GM18499 (cell line): ENCODE data around the gene DESI2.
"Not testable (repeated sequence)": the region's sequence is repeated elsewhere in the genome, so short reads cannot be mapped to it uniquely, and the experiment has no call there.

Source experiments
- ATAC-seq: cut with Tn5 transposase; IDR thresholded peaks from one replicate; pipeline ENCODE4 v1.9.1; 2021; ENCODE audit warnings: moderate number of reproducible peaks; ENCODE audit not compliant: insufficient read depth, unreplicated experiment

The DESI2 gene

DNA sequence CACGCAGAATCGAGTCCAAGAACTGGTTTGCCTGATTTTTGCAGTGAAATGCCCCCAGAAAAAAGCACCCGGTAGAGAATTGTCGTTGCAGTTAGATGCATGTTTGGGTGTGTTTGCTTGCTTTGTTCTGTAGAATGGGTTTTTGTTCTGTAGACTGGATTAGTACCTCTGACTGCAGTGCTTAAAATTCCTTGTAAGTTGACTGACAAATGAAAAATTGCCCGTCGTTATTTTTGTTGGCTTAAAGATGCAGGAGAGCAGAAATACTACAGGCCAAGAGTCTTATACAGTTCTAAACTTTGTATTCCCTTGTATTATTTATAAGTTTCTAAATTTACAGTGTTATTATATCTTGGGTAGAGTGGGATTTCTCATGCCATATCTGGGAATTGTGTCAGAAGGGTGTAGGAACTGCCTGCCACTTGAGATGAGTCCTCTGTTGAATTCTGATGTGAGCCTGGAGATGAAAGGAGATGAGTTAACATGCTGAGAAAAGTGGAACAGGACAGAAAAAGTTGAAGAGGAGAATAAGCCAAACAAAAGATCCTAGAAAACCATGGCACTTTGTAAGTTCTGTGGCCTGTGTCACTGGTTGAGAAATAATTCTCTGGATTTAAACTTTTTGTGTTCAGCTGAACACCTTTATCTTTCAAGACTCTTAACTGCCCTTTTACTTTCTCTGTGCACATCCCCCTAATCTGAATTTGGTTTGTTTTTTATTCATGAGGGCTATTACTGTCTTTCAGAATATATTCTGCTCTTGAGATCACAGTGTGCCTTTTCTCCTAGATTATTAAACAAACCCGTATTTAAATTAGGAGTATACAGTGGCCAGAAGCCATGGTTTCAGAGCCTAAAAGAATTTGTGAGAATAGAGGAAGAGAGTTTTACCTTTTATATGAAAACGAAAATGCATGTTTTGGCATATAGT, 1.4 kb downstream of the DESI2 start:
- no peak for ATAC-seq

DNA sequence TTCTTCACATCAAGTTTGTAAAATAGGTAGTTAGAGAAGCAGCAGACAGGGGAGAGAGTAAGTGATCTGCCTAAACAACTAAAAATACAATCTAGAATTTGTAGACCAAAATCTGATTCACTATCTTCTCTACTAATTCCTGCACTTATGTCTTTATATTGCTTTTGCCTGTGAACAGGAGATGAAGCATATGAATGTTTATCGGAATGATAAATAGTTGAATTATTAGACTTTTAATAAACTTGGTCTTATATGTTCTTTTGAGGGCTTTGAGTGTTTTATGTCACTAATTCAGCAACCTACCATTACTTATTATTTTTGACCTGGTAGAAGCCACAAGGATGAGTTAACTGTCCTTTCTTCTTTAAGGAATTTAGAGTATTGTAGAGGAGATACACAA, 2.3 kb downstream of the DESI2 start:
- no peak for ATAC-seq

DNA sequence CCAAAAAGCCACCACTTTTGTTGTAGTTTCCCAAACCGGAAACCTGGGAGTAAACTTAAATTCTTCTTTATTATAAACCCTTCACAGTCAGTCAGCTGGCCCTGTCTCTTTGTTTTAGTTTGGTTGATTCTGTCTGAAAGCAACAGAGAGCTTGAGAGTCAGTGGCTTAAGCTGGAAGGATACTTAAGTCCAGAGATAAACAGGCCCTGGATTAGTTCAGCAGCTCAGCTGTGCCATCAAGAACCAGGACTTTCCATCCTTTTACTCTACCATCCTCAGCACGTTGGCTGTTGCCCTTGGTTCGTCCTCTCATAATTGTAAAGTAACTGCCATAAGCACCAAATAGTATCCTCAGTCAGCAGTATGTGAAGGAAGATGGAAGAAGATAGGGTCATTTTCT, 4.5 kb downstream of the DESI2 start:
- no peak for ATAC-seq

DNA sequence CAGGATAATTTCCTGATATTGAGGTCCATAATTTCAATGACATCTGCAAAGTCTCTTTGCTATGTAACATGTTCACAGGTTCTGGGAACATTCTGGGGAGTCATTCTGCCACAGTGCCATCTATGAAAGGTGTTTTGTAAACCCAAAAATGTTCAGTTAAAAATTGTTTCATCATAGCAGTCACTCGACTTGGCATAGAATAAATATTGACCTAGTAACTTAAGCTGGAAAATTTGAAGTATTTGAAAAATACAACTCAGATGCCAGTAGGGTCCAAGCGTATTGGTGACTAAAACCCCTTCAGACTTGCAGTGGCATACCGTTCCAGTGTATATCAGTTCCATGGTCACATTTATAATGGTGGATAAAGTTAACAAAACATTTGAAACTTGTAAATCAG, 6.8 kb downstream of the DESI2 start:
- ATAC-seq, result no peak

DNA sequence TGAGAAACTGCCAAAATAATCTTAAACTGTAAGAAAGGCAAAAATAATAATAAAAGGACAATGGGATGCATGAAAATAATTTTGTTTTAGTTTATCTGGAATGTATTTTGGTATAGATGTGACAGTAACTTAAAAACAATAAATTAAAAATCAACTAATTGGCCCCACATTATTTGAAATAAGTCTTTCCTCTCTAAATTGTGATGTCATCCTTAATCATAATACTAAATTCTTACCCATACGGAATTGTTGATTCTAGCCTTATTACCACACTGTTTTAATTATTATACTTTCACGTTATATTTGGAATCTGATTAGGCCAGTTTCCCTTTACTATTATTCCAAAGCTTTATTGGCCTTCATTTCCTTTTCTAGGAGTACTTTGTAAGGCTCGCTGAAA, 7.7 kb downstream of the DESI2 start:
- ATAC-seq, result no peak

DNA sequence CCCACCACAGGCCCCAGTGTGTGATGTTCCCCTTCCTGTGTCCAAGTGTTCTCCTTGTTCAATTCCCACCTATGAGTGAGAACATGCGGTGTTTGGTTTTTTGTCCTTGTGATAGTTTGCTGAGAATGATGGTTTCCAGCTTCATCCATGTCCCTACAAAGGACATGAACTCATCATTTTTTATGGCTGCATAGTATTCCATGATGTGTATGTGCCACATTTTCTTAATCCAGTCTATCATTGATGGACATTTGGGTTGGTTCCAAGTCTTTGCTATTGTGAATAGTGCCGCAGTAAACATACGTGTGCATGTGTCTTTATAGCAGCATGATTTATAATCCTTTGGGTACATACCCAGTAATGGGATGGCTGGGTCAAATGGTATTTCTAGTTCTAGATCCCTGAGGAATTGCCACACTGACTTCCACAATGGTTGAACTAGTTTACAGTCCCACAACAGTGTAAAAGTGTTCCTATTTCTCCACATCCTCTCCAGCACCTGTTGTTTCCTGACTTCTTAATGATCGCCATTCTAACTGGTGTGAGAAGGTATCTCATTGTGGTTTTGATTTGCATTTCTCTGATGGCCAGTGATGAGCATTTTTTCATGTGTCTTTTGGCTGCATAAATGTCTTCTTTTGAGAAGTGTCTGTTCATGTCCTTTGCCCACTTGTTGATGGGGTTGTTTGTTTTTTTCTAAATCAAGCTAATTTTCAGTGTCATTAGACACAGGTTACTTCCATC, 8.8 kb downstream of the DESI2 start:
- ATAC-seq, result not testable (repeated sequence)

DNA sequence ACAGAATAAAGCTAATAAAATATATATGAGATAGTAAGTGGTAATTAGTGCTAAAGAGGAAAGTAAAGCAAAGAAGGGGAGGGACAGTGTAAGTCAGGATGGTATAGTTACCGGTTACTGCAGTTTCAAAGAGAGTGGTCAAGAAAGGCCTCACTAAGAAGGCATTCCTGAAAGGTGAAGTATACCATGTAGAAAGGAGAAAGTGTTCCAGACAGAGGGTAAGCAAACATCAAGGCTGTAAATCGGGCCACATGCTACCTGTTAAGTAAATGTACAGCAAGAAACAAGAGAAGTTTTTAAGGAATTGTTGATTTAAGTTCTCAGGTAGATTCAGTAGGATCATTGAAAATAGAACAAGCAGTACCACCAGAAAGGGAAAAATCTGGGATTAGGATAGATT, 9.7 kb downstream of the DESI2 start:
- no peak for ATAC-seq

DNA sequence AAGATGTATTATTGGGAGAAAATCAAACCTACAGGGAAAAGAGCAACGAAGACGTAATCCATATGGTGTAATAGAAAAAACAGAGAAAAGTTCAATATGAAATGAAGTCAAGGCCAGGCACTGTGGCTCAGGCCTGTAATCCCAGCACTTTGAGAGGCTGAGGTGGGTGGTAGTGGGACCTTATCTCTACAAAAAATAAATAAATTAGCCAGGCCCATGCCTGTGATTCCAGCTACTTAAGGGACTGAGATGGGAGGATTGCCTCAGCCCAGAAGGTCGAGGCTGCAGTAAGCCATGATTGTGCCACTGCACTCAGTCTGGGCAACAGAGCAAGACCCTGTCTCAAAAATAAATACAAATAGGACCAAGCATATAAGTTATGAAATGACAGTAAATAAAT, 11.4 kb downstream of the DESI2 start:
- no peak for ATAC-seq

DNA sequence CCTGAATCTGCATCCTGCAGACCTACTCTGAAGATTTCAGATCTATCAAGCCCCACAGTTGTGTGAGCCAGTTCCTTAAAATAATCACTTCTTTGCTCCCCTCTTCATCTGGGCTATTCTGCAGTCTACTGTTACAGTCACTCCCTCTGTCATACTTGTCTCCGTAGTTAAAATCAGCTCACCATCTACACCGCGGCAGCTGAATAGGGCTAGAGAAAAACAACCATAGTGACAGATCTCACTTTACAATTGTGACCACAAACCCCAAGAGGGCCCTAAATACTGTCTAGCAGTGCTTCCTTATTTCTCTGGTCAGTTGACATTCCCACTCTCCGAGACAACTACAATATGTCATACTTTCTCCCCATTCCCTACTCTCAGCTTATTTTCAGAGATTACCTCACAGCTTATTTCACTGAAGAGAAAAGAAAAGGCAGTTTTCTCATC, 12.9 kb downstream of the DESI2 start:
- peak; percentile 77 for ATAC-seq

DNA sequence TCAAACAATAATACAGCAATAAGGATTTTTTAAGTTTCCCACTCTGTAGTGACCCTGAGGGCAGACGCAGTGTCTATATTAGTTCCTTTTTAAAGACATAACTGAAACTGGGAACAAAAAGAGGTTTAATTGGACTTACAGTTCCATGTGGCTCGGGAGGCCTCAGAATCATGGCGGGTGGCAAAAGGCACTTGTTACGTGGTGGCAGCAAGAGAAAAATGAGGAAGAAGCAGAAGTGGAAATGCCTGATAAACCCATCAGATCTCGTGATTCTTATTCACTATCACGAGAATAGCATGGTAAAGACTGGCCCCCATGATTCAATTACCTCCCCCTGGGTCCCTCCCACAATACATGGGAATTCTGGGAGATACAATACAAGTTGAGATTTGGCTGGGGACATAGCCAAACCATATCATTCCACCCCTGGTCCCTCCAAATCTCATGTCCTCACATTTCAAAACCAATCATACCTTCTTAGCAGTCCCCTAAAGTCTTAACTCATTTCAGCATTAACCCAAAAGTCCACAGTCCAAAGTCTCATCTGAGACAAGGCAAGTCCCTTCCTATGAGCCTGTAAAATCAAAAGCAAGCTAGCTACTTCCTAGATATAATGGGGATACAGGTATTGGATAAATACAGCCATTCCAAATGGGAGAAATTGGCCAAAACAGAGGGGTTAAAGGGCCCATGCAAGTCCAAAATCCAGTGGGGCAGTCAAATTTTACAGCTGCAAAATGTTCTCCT, 13.9 kb downstream of the DESI2 start:
- ATAC-seq, result not testable (repeated sequence)

DNA sequence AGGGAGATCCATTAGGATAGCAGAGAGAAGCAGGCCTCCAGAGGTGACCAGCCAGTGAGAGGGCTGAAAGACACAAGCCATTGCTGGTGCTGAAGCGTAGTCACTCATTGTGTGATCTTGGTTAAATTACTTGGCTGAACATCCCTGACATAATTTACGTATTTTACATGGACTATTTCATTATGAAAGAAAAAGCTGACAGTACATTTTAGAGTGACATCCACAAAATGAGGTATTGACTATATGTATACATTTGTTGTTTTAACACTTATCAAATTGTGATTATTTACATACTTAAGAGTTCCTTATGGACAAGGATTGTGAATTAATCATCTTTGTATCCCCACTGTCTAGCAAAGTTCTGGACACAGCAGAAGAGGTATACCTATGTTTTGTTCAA, 14.9 kb downstream of the DESI2 start:
- ATAC-seq, result no peak

DNA sequence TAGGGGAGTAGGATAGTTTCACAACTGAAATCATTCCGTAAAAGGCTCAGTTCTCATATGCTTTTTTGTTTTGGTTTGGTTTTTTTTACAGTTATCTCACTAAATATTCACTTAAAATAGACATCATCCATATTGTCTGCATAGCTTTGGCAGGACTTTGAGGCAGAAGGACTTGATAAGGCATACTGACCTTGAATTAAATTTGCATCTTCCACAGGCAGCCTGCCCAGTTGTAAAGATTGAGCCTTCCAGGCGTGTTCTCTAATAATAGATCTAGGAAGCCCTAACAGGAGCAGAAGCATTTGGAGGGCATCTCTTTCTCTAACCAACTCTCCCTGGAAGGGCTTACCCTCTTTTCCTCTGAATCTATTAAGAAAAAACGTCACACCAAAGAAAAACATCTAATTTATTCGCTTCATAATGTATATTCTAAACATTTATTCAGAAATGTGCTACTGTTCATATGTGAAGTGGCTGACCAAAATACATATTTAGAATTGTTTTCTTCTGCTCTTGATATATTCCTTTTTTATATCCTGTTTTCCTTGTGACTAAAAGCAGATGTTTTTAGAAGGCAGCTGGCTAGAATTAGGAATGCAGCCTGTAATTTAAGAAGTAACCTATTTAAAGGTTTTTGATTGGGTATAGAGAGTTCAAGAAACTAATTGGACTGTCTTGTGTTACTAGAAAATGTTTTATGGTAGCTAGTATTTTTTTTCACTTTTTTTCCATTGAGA, 20.2 kb downstream of the DESI2 start:
- no peak for ATAC-seq

DNA sequence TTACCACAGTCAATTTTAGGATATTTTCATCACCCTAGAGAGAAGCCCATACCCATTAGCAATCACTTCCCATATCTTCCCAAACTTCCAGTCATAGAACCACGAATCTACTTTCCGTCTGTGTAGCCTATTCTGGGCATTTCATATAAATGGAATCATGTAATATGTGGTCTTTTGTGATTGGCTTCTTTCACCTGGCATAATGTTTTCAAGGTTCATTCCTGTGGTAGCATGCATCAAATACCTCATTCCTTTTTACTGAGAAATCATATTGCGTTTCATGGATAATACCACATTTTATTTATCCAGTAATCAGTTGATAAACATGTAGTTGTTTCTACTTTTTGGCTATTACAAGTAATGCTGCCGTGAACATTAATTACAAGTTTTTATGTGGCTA, 21.5 kb downstream of the DESI2 start:
- no peak for ATAC-seq

DNA sequence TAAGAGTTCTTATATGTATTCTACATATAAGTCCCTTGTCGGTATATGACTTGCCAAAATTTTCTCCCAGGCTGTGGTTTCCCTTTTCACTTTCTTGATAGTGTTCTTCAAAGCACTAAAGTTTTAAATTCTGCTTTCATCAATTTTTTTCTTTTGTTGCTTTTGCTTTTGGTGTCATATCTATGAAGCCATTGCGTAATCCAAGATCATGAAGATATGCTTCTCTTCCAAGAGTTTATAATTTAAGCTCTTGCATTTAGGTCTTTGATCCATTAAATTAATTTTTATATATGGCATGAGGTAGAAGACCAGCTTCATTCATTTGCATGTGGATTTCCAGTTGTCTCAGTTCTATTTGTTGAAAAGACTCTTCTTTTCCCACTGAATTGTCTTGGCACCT, 22.2 kb downstream of the DESI2 start:
- ATAC-seq, result no peak

DNA sequence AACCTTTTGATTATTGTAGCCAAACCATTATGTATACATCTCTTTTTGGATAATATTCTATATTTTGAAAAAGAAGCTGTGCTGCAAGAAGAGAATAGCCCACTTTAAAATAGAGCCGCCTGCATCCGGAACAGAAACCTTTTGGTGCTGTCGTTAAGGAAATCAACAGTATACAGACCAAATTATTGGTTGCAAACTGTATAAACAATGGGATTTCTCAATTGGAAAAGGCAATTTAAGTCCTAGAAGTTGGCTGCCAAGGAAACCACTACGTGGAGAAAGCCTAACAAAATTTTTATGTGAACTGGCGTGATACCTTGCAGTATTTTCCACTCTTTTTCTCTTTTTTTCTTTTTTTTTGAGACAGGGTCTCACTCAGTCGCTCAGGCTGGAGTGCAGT, 25.8 kb downstream of the DESI2 start:
- no peak for ATAC-seq

DNA sequence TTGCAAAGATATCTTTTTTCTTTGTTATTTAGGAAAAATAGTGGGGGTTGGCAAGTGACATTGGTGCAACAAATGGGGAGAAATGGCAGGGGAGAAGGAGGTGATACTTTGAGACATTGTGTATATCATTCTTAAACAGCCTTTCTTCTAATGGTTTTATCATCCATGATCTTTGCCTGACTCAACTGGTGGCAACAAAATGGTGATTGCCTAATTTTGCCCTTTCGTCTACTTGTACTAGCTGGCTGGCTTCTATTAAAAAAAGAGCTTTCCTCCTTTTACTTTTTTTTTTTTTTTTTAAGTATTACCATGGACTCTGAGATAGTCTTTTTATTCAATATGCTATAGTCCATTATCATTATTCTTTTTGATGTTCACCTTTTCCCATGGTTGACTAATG, 27.7 kb downstream of the DESI2 start:
- no peak for ATAC-seq

DNA sequence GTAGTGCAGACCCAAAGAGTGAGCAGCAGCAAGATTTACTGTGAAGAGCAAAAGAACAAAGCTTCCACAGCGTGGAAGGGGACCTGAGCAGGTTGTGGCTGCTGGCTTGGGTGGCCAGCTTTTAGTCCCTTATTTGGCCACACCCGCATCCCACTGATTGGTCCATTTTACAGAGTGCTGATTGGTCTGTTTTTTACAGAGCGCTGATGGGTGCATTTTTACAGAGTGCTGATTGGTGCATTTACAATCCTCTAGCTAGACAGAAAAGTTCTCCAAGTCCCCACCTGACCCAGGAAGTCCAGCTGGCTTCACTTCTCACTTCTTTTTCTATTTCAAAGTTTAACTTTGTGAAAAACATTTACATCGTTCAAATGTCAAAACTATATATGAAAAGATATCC, 29.2 kb downstream of the DESI2 start:
- ATAC-seq, result not testable (repeated sequence)

DNA sequence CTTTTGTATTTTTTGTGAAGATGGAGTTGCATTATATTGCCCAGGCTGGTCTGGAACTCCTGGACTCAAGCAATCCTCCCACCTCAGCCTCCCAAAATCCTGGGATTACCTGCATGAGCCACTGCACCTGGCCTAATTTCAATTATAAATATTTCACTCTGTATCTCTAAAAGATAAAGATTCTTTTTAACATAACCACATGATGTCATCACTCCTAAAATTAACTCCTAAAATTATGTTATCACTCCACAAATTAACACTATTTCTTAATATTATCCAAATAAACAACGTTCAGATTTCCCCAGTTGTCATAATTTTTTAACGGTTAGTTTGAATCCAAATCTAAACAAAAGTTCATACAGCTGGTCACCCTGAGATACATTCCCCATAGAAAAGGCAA, 43.0 kb downstream of the DESI2 start:
- ATAC-seq, result no peak

DNA sequence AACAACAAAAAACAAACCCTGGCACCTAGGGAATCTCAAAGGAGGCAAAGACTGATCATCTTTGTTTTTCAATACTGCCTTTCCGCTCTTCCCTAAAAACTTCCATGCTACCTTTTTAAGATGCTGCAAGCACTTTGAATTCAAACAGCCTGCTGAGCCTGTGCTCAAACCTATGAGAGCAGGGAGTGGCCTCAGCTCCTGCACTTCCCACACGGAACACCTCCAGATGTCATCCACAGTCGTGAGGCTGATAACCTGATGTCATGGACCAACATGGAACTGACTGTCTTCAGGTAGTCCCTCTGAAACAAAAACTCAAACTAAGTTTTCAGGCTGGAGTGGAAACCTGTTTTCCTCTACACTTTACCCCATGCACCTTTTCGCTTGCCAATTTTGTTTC, 46.8 kb downstream of the DESI2 start:
- ATAC-seq, result no peak

DNA sequence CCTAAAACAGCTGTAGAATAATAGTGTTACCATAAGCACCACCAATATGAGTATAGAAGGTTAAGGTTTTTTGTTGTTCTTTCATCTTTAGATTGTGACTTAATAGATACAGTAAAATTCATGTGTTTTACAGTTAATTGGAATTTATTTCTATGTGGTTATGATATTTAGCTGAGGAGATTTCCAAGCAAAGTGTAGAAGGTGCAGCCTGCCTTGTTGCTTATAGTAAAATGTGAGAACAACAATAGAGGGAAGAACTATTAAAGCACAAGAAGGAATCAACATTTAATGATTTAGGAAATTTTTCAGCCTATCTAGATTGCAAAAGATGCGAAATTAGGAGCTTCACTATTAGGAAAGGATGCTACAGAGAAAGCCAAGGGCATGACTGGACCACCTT, 47.9 kb downstream of the DESI2 start:
- no peak for ATAC-seq
